CD4-positive, alpha-beta T cell treated with Interleukin-1 beta for 1 hour (primary cell): ENCODE data around the gene CAPZA2.

Experiments
- DNase-seq, 2 donors: peaks; one replicate each; pipeline ENCODE4 v3.0.0-alpha.2; 2020 to 2022

CAPZA2 gene

GRCh38 chr7:116862951-116863670 lies 724 bp downstream of the CAPZA2 start:
- DNase-seq, result no peak

- DNase-seq, result no peak
Observed at GRCh38 chr7:116863936-116864500, 1.6 kb downstream of the CAPZA2 start.

- DNase-seq, result no peak
Observed at GRCh38 chr7:116871061-116871700, 8.8 kb downstream of the CAPZA2 start.

GRCh38 chr7:116872026-116872425 lies 9.6 kb downstream of the CAPZA2 start:
- no peak for DNase-seq

DNA sequence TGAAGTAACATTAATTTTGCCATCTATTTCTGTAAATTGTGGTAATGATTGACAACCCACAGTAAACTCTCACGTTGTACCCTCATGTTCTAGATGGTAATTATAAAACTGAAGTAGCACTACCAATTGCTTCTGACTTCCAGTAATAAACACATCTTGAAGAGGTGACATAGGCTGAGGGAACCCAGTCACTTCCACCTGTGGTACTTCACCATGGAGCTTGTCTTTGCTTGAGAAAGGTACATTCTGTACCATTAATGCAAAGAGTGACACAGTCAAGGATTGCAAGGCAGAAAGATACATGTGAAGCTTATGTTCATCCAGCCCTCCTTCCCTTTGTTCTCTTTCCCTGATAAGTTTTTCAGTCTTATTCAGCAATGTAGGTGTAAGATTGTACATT lies 11.2 kb downstream of the CAPZA2 start:
- no peak for DNase-seq

DNA sequence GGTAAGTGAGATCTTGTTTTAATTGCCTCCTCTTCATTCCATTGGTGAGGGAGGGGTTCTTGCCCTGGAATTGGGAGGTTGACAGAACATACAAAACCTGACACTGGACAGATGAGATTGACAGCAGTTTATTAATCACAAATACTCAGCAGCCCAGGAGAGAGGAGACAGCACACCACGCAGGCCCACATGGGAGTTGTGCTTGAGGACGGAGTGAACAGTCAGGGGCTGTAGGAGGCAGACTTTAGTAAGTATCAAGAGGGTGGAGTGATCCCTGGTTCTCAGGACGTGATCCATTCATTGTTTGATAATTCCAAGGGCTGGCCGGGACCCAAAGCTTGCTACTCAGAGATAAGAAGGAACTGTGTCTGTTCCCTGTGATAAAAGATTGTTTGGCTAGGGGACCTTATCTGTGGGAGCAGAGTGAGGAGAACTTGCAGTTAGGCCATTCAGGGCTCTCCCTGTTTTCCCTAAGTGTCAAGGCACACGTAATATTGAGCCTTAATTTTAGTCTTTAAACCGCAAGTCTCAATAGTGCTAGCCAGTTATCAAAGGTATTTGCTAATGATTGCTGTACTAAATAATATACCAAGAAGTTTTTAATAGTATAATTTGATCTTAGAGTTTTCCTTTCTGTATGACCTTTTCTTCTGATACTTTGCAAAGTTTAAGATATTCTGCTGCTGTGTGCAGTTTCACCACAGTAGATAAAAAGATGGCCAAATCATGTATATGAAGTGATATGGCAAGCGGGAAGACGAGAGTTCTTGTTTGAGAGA lies 14.5 kb downstream of the CAPZA2 start:
- no peak for DNase-seq

DNA sequence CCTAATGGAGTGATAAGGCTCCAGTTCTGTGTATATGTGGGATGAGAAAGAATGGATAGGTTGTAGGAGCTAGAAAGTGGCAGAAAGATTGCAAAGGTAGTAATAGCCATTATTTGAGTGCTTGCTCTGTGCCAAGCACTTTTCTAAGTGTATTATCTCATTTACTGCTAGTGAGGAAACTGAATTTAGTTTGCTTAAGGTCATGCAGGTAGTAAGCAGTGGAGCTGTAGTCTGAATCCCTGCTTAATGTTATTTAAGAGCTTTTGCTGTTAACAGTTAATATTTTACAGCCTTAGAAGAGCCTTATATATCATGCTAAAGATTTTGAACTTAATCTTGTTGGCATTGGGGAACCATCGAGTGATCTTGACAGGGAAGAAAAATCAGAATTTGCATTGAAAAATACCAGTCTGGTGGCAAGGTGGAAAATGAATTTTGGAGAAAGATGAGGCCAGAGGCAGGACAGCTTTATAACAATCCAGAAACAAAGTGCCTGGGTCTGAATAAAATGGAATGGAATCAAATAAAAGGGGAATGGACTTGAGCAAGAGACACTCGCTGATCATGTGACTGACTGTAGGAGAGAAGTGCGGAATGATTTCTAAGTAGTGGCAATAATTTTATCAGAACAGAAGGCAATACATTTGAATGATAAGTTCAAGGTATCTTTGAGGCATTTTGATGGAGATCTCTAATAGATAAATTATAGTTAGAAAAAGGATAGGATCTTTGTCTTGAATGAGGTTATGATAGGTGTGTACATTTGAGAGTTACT lies 15.2 kb downstream of the CAPZA2 start:
- DNase-seq, result no peak

- DNase-seq, result no peak
Observed at GRCh38 chr7:116884691-116885090, 22.3 kb downstream of the CAPZA2 start.

- DNase-seq, result no peak
Observed at GRCh38 chr7:116885724-116886123, 23.3 kb downstream of the CAPZA2 start.

DNA sequence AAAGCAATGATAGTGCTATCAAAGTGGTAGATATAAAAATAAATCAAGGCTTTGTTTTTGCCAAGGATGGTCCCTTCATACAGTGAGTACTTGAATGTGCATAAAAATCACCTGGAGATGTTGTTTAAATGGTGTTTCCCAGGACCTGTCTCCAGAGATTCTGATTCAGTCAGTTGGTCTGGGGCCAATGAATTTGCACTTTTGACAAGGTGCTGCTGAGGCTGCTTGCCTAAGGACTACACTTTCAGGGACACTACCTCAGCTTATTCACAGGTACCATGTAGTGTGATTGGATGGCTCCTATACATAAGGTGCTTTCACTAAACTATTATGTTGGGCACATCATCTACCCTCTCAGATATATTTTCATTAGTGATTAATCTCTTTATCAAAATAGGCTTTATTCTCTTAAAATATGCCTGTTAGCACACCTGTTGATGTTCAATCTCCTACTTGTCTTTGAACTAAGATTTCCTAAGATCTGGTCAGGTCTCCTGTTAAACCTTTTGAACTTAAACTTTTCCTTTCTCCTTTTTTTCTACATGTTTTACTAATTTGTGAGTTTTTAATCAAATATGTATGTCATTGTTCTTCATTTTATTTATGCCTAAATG lies 24.3 kb downstream of the CAPZA2 start:
- no peak for DNase-seq

GRCh38 chr7:116888895-116889294 lies 26.5 kb downstream of the CAPZA2 start:
- no peak for DNase-seq

DNA sequence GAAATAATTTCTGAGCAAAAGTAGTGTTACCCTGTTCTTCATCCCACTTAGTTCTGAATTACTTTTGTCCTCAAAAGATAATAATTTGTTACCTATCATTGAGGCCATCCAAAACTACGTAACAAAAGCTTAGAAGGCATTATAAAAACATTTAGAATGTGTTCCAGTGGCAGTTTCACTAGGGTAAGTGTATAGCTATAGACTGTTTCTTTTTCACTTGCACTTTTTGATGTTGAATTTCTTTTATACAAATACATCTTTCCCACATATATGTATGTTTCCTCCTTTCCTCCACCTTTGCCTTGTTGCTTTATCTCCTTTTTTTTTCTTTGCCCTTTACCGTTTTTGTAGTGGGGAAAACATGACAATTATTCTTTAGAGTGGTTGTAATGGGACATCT lies 33.5 kb downstream of the CAPZA2 start:
- DNase-seq, result no peak

GRCh38 chr7:116897661-116898060 lies 35.3 kb downstream of the CAPZA2 start:
- no peak for DNase-seq

- no peak for DNase-seq
Observed at GRCh38 chr7:116899308-116899707, 36.9 kb downstream of the CAPZA2 start.

- DNase-seq, result no peak
Observed at GRCh38 chr7:116901143-116901542, 38.8 kb downstream of the CAPZA2 start.

DNA sequence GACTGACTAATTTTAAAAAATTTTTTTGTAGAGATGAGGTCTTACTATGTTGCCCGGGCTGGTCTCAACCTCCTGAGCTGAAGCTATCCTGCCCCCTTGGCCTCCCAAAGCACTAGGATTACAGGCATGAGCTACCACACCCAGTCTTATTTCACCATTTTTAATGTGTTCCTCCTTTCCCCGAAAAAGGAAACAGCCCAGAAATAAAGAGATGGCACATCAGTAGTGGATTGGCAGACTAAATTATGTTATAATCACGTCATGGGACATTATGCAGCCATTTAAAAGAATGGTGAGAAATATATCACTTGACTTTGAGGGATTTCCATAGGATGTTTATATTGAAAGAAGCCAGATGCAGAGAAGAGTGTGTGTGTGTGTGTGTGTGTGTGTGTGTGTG lies 40.5 kb downstream of the CAPZA2 start:
- no peak for DNase-seq

- no peak for DNase-seq
Observed at GRCh38 chr7:116906391-116906790, 44.0 kb downstream of the CAPZA2 start.

- DNase-seq, result no peak
Observed at GRCh38 chr7:116910383-116910782, 48.0 kb downstream of the CAPZA2 start.

- no peak for DNase-seq
Observed at GRCh38 chr7:116911801-116912200, 49.4 kb downstream of the CAPZA2 start.

- DNase-seq, result no peak
Observed at GRCh38 chr7:116912269-116912909, 50.0 kb downstream of the CAPZA2 start.

- DNase-seq, result no peak
Observed at GRCh38 chr7:116918704-116919103, 56.3 kb downstream of the CAPZA2 start.

- no peak for DNase-seq
Observed at GRCh38 chr7:116920359-116920758, 58.0 kb downstream of the CAPZA2 start.
